Adrenal gland (tissue), 5 donors: ENCODE data around the gene C17orf50.

Experiments
- CTCF ChIP-seq, 6 experiments: fragments of 450-650 bp in 4 of 6; fragments of 200-600 bp in 2 of 6; sonication (generic) in 1 of 6; IDR thresholded peaks; 1 replicate in 5 of 6; 2 replicates in 1 of 6; pipeline versions ENCODE4 v1.5.1 to v1.8.0; 2016 to 2021; ENCODE audit warnings: antibody characterized with exemption in 6 of 6, mild to moderate bottlenecking in 2 of 6, moderate library complexity in 1 of 6
- POLR2A ChIP-seq, 2 donors: fragments of 450-650 bp; IDR thresholded peaks; one replicate each; pipeline ENCODE4 v1.6.1; 2017; ENCODE audit warnings: antibody characterized with exemption in 2 of 2, mild to moderate bottlenecking in 2 of 2, moderate library complexity in 1 of 2
- donor health status: DM: no; HTN: no; CAD: no.

- TF ChIP-seq CTCF (IDR thresholded peaks at IDR 0.05) = no peak
- TF ChIP-seq POLR2A (IDR thresholded peaks at IDR 0.05) = no peak
Observed at GRCh38 chr17:35765756-35766488, 5.2 kb downstream of the C17orf50 start.
